Body of pancreas (tissue), 4 donors: Measurements from ENCODE around the gene RPL13.

Source experiments
- CTCF ChIP-seq, 7 experiments: fragments of 450-650 bp in 4 of 7; fragments of 200-600 bp in 3 of 7; sonication (generic) in 3 of 7; IDR thresholded peaks; one replicate each; pipeline ENCODE4 v1.5.1; 2016 to 2019; ENCODE audit warnings: antibody characterized with exemption in 7 of 7
- POLR2A ChIP-seq, 3 donors: fragments of 450-650 bp; IDR thresholded peaks; one replicate each; pipeline ENCODE4 v1.6.1; 2016; ENCODE audit warnings: antibody characterized with exemption in 3 of 3, mild to moderate bottlenecking in 2 of 3

GRCh38 chr16:89525146-89525913 is 35.2 kb upstream of the RPL13 start:
- TF ChIP-seq POLR2A (IDR thresholded peaks at IDR 0.05) (no peak), CTCF (IDR thresholded peaks at IDR 0.05) (no peak)
